ENCODE measurements around the gene MYOT. TPM values are rescaled to one million over a fixed set of nuclear protein-coding genes. Genes with fewer than 3 reads are reported as not detected.
"Not testable (repeated sequence)": the region's sequence is repeated elsewhere in the genome, so short reads cannot be mapped to it uniquely, and the experiment has no call there.

The MYOT gene
- total RNA-seq, 2 donors from 2014 or later: 29.7 to 55.4 TPM

DNA sequence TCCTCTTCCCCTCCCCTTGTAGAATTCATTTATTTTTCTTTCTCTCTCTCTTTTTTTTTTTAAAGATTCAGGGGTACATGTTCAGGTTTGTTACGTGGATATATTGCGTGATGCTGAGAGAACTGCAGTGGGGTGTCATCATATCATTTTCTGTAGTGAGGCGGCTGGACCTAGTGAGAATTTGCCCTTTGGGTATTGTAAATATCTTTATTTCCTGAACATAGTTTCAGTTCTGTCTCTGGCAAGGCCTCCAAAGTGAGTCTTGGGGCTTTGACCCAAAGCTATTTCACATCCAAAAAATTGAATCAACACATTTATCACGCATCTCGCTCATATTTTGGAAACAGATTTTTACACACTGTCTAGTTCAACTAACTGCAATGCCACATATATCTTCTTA lies 25.4 kb upstream of the MYOT start:
- Histone ChIP-seq H3K36me3 (no peaks in the 10 kb centered on the region), H3K4me3 (no peak overlapping the region), H3K4me1 (peaks cover 0 to 40% of the 10 kb centered on the region in 2 donors), H3K9me3 (no peaks in the 10 kb centered on the region), H3K27me3 (no peaks in the 10 kb centered on the region), H3K27ac (peak overlapping the region; percentile 41 to 90)
- DNase-seq (ENCODE audit: low spot score): no peak
- TF ChIP-seq, protein P1, sequence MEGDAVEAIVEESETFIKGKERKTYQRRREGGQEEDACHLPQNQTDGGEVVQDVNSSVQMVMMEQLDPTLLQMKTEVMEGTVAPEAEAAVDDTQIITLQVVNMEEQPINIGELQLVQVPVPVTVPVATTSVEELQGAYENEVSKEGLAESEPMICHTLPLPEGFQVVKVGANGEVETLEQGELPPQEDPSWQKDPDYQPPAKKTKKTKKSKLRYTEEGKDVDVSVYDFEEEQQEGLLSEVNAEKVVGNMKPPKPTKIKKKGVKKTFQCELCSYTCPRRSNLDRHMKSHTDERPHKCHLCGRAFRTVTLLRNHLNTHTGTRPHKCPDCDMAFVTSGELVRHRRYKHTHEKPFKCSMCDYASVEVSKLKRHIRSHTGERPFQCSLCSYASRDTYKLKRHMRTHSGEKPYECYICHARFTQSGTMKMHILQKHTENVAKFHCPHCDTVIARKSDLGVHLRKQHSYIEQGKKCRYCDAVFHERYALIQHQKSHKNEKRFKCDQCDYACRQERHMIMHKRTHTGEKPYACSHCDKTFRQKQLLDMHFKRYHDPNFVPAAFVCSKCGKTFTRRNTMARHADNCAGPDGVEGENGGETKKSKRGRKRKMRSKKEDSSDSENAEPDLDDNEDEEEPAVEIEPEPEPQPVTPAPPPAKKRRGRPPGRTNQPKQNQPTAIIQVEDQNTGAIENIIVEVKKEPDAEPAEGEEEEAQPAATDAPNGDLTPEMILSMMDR (IDR thresholded peaks at IDR 0.05): no peak

DNA sequence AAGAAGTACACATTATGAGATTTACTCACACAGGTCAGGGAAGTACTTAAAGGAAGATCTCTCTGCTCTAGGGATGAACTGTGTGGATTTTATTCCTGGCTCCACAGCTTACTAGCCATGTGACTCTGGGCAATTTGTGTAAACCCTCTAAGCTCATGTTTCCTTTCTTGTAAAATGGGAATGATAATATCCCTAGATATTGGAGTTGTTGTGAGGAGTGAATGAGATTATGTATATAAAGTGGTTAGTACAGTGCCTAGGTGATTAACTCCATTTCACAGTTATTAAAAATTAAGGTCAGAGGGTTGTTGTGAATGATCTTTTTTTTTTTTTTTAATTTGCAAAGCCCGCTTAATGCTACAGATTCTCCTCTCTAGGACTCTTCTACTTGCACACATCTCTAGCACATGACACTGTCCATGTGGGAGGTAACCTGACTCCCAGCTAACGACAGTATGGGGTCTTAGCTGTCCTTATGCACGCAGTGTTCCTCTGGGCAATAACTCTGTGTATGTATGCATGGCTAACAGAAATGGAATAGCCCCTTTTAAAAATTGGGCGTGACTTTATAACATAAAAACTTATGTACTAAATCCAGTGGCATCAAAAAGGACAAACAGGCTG lies 23.9 kb upstream of the MYOT start:
- Histone ChIP-seq H3K9me3 (no peaks in the 10 kb centered on the region), H3K27me3 (no peaks in the 10 kb centered on the region), H3K27ac (peak overlapping the region; percentile 37 to 82), H3K4me3 (no peak overlapping the region), H3K36me3 (no peaks in the 10 kb centered on the region), H3K4me1 (peaks cover 0 to 27% of the 10 kb centered on the region in 2 donors)
- TF ChIP-seq, protein P1 (IDR thresholded peaks at IDR 0.05): no peak
- no peak for DNase-seq (ENCODE audit: low spot score)

GRCh38 chr5:137845472-137845871 lies 22.2 kb upstream of the MYOT start:
- Histone ChIP-seq H3K9me3 (no peaks in the 10 kb centered on the region), H3K27me3 (no peaks in the 10 kb centered on the region), H3K27ac (peak overlapping the region; percentile 37 to 82), H3K36me3 (no peaks in the 10 kb centered on the region), H3K4me3 (no peak overlapping the region), H3K4me1 (peaks cover 0 to 10% of the 10 kb centered on the region in 2 donors)
- TF ChIP-seq, protein P1 (IDR thresholded peaks at IDR 0.05): no peak
- DNase-seq (ENCODE audit: low spot score): no peak

GRCh38 chr5:137847687-137848086 lies 20.0 kb upstream of the MYOT start:
- Histone ChIP-seq H3K4me3 (no peak overlapping the region), H3K36me3 (no peaks in the 10 kb centered on the region), H3K4me1 (peaks cover 0 to 10% of the 10 kb centered on the region in 2 donors), H3K27me3 (no peaks in the 10 kb centered on the region), H3K9me3 (no peaks in the 10 kb centered on the region), H3K27ac (peak overlapping the region; percentile 52 to 82)
- TF ChIP-seq, protein P1 (IDR thresholded peaks at IDR 0.05): no peak
- DNase-seq (ENCODE audit: low spot score): no peak

GRCh38 chr5:137853165-137853564 lies 14.5 kb upstream of the MYOT start:
- not testable (repeated sequence) for H3K36me3 ChIP-seq; H3K27me3 ChIP-seq; H3K9me3 ChIP-seq; DNase-seq (ENCODE audit: low spot score); H3K27ac ChIP-seq; H3K4me3 ChIP-seq
- peaks cover 0 to 19% of the 10 kb centered on the region in 2 donors for H3K4me1 ChIP-seq

GRCh38 chr5:137856201-137856600 lies 11.5 kb upstream of the MYOT start:
- TF ChIP-seq, protein P1 (IDR thresholded peaks at IDR 0.05): no peak
- H3K27ac ChIP-seq: peak overlapping the region in 1 of 2 donors; percentile 78

More at GRCh38 chr5:137856201-137856600, 11.5 kb upstream of the MYOT start:
- Histone ChIP-seq H3K36me3 (no peaks in the 10 kb centered on the region), H3K9me3 (no peaks in the 10 kb centered on the region), H3K4me3 (no peak overlapping the region), H3K4me1 (peaks cover 0 to 29% of the 10 kb centered on the region in 2 donors), H3K27me3 (no peaks in the 10 kb centered on the region)
- DNase-seq (ENCODE audit: low spot score): no peak

Measured in right atrium auricular region (tissue), 2 donors.